Spleen (tissue), 11 donors: Measurements from ENCODE around the gene SHISA9. TPM values are rescaled to one million over a fixed set of nuclear protein-coding genes. Genes with fewer than 3 reads are reported as not detected.

Experiments used
- DNase-seq: peaks from one replicate; pipeline ENCODE4 v3.0.0-alpha.2; 2020
- H3K27ac ChIP-seq, 8 donors: fragments of 200-600 bp; sonication (generic) in 7 of 8; 1 replicate in 4 of 8; 2 replicates in 4 of 8; pipeline versions ENCODE4 v1.5.0 to v1.8.0; 2016 to 2021; ENCODE audit warnings: inconsistent platforms in 4 of 8, mild to moderate bottlenecking in 4 of 8, moderate library complexity in 1 of 8
- H3K27me3 ChIP-seq, 7 donors: fragments of 200-600 bp; sonication (generic) in 6 of 7; replicated peaks in 1 of 7; 1 replicate in 4 of 7; 2 replicates in 3 of 7; pipeline versions ENCODE4 v1.5.0 to v1.8.0; 2016 to 2021; ENCODE audit warnings: inconsistent platforms in 3 of 7, mild to moderate bottlenecking in 1 of 7
- H3K36me3 ChIP-seq, 6 donors: fragments of 200-600 bp; sonication (generic) in 5 of 6; 1 replicate in 4 of 6; 2 replicates in 2 of 6; pipeline versions ENCODE4 v1.5.0 to v1.8.0; 2016 to 2021; ENCODE audit warnings: inconsistent platforms in 2 of 6
- H3K4me1 ChIP-seq, 6 donors: fragments of 200-600 bp; sonication (generic) in 5 of 6; 1 replicate in 3 of 6; 2 replicates in 3 of 6; pipeline versions ENCODE4 v1.5.0 to v1.8.0; 2016 to 2021; ENCODE audit warnings: inconsistent platforms in 3 of 6
- H3K4me3 ChIP-seq, 8 donors: fragments of 200-600 bp; sonication (generic) in 7 of 8; 1 replicate in 4 of 8; 2 replicates in 4 of 8; pipeline versions ENCODE4 v1.5.0 to v1.8.0; 2016 to 2021; ENCODE audit warnings: inconsistent platforms in 4 of 8, mild to moderate bottlenecking in 4 of 8, moderate library complexity in 2 of 8
- H3K9me3 ChIP-seq, 8 donors: fragments of 200-600 bp; sonication (generic) in 7 of 8; 1 replicate in 4 of 8; 2 replicates in 4 of 8; pipeline versions ENCODE4 v1.5.0 to v1.8.0; 2016 to 2021; ENCODE audit warnings: inconsistent platforms in 4 of 8
- POLR2A ChIP-seq, 3 donors: fragments of 450-650 bp; IDR thresholded peaks; one replicate each; pipeline ENCODE4 v1.5.1; 2017; ENCODE audit warnings: antibody characterized with exemption in 3 of 3, mild to moderate bottlenecking in 1 of 3
- POLR2AphosphoS5 ChIP-seq, 3 donors: sonication (generic); formaldehyde crosslinking; IDR thresholded peaks; one replicate each; pipeline ENCODE4 v1.5.1; 2017; ENCODE audit warnings: antibody characterized with exemption in 3 of 3
- WGBS, 5 donors: extraction: QIAGEN DNeasy Blood & Tissue Kit in 3 of 5; methylation state at CpG; one replicate each; pipeline versions ENCODE4 v1.1.5 to v1.1.7; 2013 to 2018; 5-methylcytosine and 5-hydroxymethylcytosine counted together
- intact Hi-C: fragments of 100-400 bp; cut with DNase I; formaldehyde crosslinking; loops from one replicate; pipeline ENCODE4 v1.15.0; 2023; ENCODE audit warnings: low total_unique reads
- polyA plus RNA-seq, 3 donors: library from polyadenylated mRNA; stranded (reverse); fragments of 200-250 nt; gene quantifications; one replicate each; pipeline ENCODE4 v1.2.1, GENCODE V29; 2013
- total RNA-seq, 7 donors: library from RNA; depleted of rRNA in 3 of 7; stranded (reverse); fragments of >200 nt in 3 of 7; fragmentation: NEBNext Ultra II Directional in 4 of 7; extraction: Animal tissue kit (Norgen Biotek cat#: 25700) in 4 of 7; gene quantifications; one replicate each; pipeline versions ENCODE4 v1.1.0 to v1.2.1, GENCODE V29; 2016 to 2021
- TF ChIP-seq, protein P1 (sequence below), 11 experiments: fragments of 200-600 bp in 7 of 11; fragments of 450-650 bp in 4 of 11; sonication (generic) in 4 of 11; IDR thresholded peaks in 8 of 11; conservative IDR thresholded peaks in 3 of 11; 1 replicate in 7 of 11; 2 replicates in 4 of 11; pipeline versions ENCODE4 v1.4.0 to v1.8.0; 2016 to 2021; ENCODE audit warnings: antibody characterized with exemption in 11 of 11, inconsistent platforms in 4 of 11, mild to moderate bottlenecking in 1 of 11
- donor health status: healthy with polysubstance abuse.
- donor health status: DM: no; HTN: no; CAD: no; lungs with moderate emphysema.
- donor health status: DM: no; HTN: no; CAD: no.
- donor health status: Bipolar disorder and iron deficiency.
- donor health status: healthy.
- donor health status: DM: no; HTN: no; CAD: no.
- donor health status: DM: yes; HTN: yes; CAD: no.

Gene SHISA9
- total and polyA plus RNA-seq, 10 donors, result 0.02 to 0.17 (median 0.05) TPM; not detected in 4

DNA sequence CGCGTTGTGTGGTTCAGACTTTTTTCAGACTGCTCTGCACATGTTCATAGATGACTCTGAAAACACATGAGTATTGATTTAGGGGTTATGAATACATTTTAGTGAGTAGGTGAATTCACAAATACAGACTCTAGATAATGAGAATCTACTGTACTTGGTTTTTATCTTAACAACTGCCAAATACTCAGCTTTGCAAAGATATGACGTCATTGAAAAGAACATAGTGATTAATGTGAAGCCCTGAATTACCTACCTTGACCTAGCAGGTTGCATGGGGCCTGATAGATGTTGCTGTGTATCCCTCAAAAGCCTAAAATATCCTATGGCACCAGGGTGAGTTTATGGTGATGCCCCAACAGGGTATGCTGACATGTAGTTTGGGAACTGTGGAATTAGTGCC, 98.0 kb downstream of the SHISA9 start:
- TF ChIP-seq POLR2AphosphoS5 (IDR thresholded peaks at IDR 0.05), result no peak
- TF ChIP-seq, protein P1, sequence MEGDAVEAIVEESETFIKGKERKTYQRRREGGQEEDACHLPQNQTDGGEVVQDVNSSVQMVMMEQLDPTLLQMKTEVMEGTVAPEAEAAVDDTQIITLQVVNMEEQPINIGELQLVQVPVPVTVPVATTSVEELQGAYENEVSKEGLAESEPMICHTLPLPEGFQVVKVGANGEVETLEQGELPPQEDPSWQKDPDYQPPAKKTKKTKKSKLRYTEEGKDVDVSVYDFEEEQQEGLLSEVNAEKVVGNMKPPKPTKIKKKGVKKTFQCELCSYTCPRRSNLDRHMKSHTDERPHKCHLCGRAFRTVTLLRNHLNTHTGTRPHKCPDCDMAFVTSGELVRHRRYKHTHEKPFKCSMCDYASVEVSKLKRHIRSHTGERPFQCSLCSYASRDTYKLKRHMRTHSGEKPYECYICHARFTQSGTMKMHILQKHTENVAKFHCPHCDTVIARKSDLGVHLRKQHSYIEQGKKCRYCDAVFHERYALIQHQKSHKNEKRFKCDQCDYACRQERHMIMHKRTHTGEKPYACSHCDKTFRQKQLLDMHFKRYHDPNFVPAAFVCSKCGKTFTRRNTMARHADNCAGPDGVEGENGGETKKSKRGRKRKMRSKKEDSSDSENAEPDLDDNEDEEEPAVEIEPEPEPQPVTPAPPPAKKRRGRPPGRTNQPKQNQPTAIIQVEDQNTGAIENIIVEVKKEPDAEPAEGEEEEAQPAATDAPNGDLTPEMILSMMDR (IDR thresholded peaks at IDR 0.05 in 8 of 11, conservative IDR thresholded peaks at IDR 0.05 in 3 of 11), result no peak
- no peak for TF ChIP-seq POLR2A (IDR thresholded peaks at IDR 0.05)
- WGBS, 5 donors, result 84 to 93% (median 87%) methylated on average over 3 of the region's 3 CpGs
- Histone ChIP-seq H3K36me3 (no peaks in the 10 kb centered on the region), H3K27me3 (peaks cover 0 to 9% (median 0%) of the 10 kb centered on the region in 7 donors), H3K27ac (no peak overlapping the region), H3K4me1 (no peaks in the 10 kb centered on the region), H3K9me3 (no peaks in the 10 kb centered on the region), H3K4me3 (no peak overlapping the region)
- intact Hi-C loops, result no loop called here
- DNase-seq, result no peak

DNA sequence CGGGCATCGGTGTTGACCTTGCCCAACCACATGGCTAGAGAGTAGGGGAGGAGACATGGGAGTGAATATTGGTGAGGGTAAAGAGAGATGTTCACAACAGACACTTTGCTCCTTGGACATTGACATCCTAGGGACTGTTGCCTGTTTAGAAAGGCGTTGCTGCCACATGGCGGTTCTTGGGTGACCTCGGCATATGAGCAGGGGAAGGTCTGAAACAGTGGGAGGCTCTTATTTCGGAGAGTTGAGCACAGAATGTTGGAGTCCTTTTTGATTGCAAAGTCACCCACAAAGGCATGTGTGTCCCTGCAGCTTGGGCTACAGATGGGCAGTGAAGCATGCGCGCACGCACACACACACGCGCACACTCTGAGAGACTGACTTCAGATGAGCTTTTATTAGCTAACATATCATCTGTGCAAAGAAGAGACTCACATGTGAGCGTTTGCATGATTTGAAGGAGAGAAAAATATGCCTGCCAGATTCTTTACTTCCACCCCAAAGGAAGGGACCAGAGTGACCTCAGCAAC, 104.4 kb downstream of the SHISA9 start:
- H3K27me3 ChIP-seq, result peaks cover 0 to 6% (median 0%) of the 10 kb centered on the region in 7 donors
- H3K4me1 ChIP-seq, result no peaks in the 10 kb centered on the region
- 80 to 88% (median 81%) methylated on average over 12 of the region's 12 CpGs for WGBS, 5 donors
- DNase-seq, result no peak
- no peaks in the 10 kb centered on the region for H3K9me3 ChIP-seq
- H3K4me3 ChIP-seq, result no peak overlapping the region
- TF ChIP-seq, protein P1 (IDR thresholded peaks at IDR 0.05 in 8 of 11, conservative IDR thresholded peaks at IDR 0.05 in 3 of 11), result no peak
- TF ChIP-seq POLR2AphosphoS5 (IDR thresholded peaks at IDR 0.05) (no peak), POLR2A (IDR thresholded peaks at IDR 0.05) (no peak)
- no peak overlapping the region for H3K27ac ChIP-seq
- intact Hi-C loops, result no loop called here
- H3K36me3 ChIP-seq, result no peaks in the 10 kb centered on the region

DNA sequence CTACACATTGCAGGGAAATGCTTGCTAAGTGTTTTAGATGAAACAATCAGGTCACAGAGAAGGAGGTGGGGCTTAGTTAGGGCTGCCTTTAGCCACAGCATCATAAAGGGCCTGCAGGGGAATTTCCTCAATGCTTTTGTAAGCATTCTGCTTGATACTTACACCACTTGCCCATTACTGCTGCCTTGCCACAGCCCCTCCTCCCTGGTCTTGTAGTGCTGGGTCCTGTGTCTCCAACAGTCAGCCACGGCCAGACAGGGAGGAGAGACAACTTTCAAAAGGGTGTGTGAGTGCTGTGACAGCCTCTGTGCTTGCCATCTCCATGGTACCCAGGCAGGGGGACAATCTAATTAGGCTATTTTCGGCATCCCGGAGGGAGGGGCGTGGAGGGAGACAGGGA, 111.2 kb downstream of the SHISA9 start:
- Histone ChIP-seq H3K27me3 (peaks cover 0 to 10% (median 0%) of the 10 kb centered on the region in 7 donors), H3K27ac (no peak overlapping the region), H3K4me1 (no peaks in the 10 kb centered on the region), H3K36me3 (no peaks in the 10 kb centered on the region), H3K9me3 (peaks cover 0 to 4% (median 0%) of the 10 kb centered on the region in 8 donors), H3K4me3 (no peak overlapping the region)
- intact Hi-C loops, result no loop called here
- DNase-seq, result no peak
- TF ChIP-seq, protein P1 (IDR thresholded peaks at IDR 0.05 in 8 of 11, conservative IDR thresholded peaks at IDR 0.05 in 3 of 11), result no peak
- no peak for TF ChIP-seq POLR2AphosphoS5 (IDR thresholded peaks at IDR 0.05)
- 43 to 58% (median 48%) methylated on average over 4 of the region's 4 CpGs for WGBS, 5 donors

DNA sequence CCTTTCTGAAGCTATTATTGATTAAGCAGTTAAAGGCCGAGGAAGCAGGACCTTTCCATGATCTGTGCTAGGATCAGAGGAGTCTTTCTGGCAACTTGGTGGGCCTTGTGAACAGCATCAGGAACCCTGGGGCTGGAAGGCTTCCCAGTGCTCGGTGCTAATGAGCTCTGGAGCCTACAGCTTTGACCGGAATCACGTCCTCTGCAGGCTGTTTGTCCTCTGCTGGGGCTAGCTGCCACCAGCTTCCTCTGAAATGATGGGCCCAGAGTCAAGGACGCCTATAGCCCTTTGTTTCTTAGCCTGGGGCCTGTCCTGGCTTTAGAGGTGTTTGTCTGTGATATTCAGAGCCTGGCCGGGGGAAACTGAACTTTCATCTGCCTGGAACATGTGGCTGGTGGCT, 111.6 kb downstream of the SHISA9 start:
- Histone ChIP-seq H3K27me3 (peaks cover 0 to 10% (median 0%) of the 10 kb centered on the region in 7 donors), H3K4me3 (no peak overlapping the region), H3K9me3 (peaks cover 0 to 4% (median 0%) of the 10 kb centered on the region in 8 donors), H3K27ac (no peak overlapping the region), H3K36me3 (no peaks in the 10 kb centered on the region), H3K4me1 (no peaks in the 10 kb centered on the region)
- no peak for TF ChIP-seq POLR2A (IDR thresholded peaks at IDR 0.05)
- TF ChIP-seq, protein P1 (IDR thresholded peaks at IDR 0.05 in 8 of 11, conservative IDR thresholded peaks at IDR 0.05 in 3 of 11), result no peak
- TF ChIP-seq POLR2AphosphoS5 (IDR thresholded peaks at IDR 0.05), result no peak
- intact Hi-C loops, result no loop called here
- no peak for DNase-seq
- WGBS, 5 donors, result 33 to 56% (median 43%) methylated on average over 4 to 6 of the region's 6 CpGs
